Fibroblast of lung (primary cell): Measurements from ENCODE around the gene AP3S2.

ENCODE experiments used
- EZH2 ChIP-seq: IDR thresholded peaks from 2 replicates; pipeline ENCODE4 v1.5.1; 2012; ENCODE audit warnings: low read length, control low read depth, mild to moderate bottlenecking; ENCODE audit errors: missing control alignments
- TF ChIP-seq, protein P1 (sequence below), 2 donors: IDR thresholded peaks in 1 of 2; conservative IDR thresholded peaks in 1 of 2; 1 replicate in 1 of 2; 2 replicates in 1 of 2; pipeline ENCODE4 v1.5.1; 2011 to 2012; ENCODE audit warnings: low read length in 2 of 2, control low read depth in 1 of 2, inconsistent platforms in 1 of 2, low read depth in 1 of 2, mild to moderate bottlenecking in 1 of 2

GRCh38 chr15:89805241-89806209 lies 88.3 kb downstream of the AP3S2 start:
- TF ChIP-seq, protein P1, sequence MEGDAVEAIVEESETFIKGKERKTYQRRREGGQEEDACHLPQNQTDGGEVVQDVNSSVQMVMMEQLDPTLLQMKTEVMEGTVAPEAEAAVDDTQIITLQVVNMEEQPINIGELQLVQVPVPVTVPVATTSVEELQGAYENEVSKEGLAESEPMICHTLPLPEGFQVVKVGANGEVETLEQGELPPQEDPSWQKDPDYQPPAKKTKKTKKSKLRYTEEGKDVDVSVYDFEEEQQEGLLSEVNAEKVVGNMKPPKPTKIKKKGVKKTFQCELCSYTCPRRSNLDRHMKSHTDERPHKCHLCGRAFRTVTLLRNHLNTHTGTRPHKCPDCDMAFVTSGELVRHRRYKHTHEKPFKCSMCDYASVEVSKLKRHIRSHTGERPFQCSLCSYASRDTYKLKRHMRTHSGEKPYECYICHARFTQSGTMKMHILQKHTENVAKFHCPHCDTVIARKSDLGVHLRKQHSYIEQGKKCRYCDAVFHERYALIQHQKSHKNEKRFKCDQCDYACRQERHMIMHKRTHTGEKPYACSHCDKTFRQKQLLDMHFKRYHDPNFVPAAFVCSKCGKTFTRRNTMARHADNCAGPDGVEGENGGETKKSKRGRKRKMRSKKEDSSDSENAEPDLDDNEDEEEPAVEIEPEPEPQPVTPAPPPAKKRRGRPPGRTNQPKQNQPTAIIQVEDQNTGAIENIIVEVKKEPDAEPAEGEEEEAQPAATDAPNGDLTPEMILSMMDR (conservative IDR thresholded peaks at IDR 0.05 in 1 of 2, IDR thresholded peaks at IDR 0.05 in 1 of 2; ENCODE audit: low read depth in 1 of 2, low read length in 2 of 2), result no peak
- TF ChIP-seq EZH2, result no peak
